Activated CD4-positive, alpha-beta T cell treated with anti-CD3 and anti-CD28 coated beads, Interleukin-2, amount 50 U/mL, for 24 hours (primary cell): ENCODE results near the gene PTCHD1.
A peak's percentile ranks its signal among the peaks of the same experiment; 100 is the strongest.

Experiments used
- DNase-seq, 2 donors: peaks; one replicate each; pipeline ENCODE4 v3.0.0-alpha.2; 2020; ENCODE audit warnings: low read depth in 1 of 2, low spot score in 1 of 2

Gene PTCHD1

DNA sequence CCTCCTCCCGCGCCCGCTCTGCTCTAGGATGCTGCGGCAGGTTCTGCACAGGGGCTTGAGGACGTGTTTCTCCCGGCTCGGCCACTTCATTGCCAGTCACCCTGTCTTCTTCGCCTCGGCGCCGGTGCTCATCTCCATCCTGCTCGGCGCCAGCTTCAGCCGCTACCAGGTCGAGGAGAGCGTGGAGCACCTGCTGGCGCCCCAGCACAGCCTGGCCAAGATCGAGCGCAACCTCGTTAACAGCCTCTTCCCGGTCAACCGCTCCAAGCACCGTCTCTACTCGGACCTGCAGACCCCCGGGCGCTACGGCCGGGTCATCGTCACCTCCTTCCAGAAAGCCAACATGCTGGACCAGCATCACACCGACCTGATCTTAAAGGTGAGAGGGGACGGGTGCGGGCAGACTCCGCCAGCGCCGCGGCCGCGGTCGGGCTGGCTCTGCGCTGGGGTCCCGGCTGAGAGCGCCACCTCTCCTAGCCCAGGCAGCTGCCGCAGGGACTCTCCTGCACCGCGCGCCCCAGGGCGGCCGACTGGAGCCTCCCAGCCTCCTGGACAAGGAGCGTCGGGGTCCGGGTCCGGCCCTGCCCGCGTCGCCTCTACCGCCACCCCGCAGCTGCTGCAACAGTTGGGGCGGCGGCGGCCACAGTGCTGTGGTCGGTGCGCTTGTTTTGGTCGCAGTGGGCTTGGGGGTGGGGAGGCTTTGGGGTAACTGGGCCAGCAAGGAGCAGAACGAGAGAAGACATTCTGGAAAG is at the start of gene PTCHD1:
TSS of gene PTCHD1 (plus strand) at position 2 of the 752 bp plus-strand sequence. CDS start at position 29, 27 bp downstream.
- DNase-seq, result no peak

GRCh38 chrX:23286731-23287130 is 47.9 kb upstream of the PTCHD1 start:
- DNase-seq, result no peak

- DNase-seq, result no peak
These were observed 47.4 kb upstream of the PTCHD1 start for GRCh38 chrX:23287191-23287725.

GRCh38 chrX:23292354-23292987 is 42.2 kb upstream of the PTCHD1 start:
- DNase-seq, result no peak

DNA sequence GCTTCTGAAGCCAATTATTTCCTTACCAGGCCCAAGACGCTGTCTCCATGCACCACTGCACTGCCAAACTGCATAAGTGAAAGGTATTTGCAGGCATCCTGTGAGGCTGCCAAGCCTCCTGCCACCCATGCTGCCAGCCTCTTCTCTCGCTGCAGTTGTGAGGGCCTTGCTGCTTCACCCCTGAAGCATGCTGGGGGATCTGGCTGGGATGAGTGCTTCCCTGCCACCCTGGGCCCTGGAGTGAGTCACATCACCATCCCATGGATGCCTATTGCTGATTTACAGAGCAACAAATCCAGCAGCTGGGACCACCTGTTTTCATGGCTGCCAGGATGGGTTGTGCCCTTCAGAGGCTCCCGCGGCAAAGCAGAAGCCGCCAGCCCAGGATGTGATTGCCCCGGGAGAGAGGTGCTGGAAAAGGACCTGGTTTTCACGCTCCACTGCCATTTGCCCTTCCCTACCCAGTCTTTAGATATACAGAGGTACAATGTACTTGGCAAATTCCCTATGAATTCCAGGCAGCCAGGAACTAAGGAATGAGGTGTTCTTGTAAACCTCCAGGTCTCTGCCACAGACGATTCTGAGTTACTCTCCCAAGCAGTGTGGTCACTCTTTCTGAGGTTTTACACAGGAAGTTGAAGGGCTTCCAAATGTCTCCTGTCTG is 41.5 kb upstream of the PTCHD1 start:
- no peak for DNase-seq

- DNase-seq, result no peak
These were observed 29.8 kb upstream of the PTCHD1 start for GRCh38 chrX:23304881-23305280.

- no peak for DNase-seq
These were observed 22.9 kb upstream of the PTCHD1 start for GRCh38 chrX:23311731-23312130.

- DNase-seq, result no peak
These were observed 22.5 kb upstream of the PTCHD1 start for GRCh38 chrX:23312136-23312535.

GRCh38 chrX:23317799-23318724 is 16.6 kb upstream of the PTCHD1 start:
- peak in 1 of 2 donors; percentile 10 for DNase-seq

DNA sequence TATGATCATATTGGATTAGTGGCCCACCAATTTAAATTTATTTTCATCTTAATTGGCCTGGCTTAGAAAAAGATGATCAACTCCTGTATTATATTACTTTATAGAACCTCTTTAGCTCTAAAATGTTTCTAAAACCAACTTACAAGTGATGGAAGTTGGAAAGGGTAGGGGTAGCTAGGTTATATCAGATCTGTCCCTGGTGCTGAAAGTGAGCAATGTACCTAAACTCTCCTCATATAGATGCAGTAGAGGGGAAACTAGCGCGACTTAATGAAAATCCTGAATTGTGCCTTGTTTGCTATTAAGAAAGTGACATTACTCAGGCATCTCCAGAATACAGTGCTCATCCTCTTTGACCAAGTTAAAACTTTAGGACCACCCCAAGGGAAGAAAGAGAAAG is 7.5 kb upstream of the PTCHD1 start:
- DNase-seq, result no peak

GRCh38 chrX:23331701-23332100 is 2.9 kb upstream of the PTCHD1 start:
- no peak for DNase-seq

- DNase-seq, result no peak
These were observed 2.4 kb upstream of the PTCHD1 start for GRCh38 chrX:23332101-23332887.

GRCh38 chrX:23332888-23333821 is 1.5 kb upstream of the PTCHD1 start:
- no peak for DNase-seq

DNA sequence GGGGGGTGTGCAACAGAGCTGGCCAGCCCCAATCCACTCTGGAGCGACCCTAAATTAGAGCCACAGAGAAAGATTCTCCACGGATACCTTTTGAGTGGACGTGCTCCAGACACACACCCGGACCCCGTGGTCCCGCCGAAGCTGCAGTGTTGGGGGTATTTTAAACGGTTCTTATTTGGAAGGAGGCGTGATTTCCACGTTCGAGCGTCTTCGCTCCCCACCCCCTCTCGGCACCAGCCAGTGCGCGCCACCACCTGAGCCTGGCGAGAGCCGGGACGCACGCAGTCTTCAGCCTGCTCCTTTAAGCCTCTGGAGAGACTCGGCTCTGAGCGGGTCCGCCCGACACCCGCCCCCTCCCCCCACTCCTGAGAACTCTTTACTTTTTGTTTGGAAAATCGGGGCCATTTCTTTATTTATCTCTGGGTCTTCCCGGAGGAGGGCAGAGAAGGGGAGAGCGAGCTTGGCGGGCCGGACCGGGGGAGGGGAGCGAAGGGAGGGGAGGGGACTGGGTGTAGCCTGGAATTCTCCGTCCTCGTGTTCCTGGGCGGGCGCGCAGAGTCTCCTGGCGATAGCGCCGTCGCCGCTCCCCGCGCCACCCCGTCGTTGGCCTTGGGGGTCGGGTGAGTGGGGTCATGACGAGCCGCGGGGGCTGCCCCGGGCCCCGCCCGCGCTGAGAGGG is 668 bp upstream of the PTCHD1 start:
- no peak for DNase-seq

DNA sequence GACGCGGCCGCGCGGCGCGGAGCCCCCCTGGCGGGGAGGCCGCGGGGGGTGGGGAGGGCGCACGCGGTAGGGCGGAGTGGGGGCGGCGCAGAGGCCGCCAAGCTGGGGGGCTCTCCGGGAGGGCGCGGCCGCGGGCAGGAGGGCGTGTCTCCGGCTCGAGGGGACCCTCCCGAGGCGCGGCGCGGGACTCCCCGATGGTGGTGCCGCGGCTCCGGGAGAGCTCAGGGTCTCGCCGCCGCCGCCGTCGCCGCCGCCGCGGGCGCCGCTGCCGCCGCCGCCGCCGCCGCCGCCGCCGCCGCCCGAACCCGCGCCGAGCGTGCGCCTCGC is 165 bp upstream of the PTCHD1 start:
- DNase-seq, result no peak

DNA sequence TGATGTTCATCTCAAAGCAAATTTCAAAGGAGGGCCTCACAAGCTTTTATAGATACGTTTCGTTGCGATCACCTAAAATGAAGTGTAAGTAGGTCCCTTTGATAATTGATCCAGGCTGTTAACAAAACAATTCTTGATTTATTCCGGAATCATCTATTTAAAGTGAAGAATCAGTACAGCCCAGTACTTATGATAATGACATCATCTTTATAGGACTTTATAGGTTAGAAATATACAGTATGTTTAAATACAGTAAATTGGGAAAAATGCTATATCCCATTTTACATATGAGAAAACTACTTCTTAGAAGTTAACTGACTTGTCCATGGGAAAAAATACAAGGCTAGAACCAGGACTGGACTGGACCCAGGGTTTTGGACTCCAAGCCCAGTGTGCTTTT is 3.7 kb downstream of the PTCHD1 start:
- DNase-seq, result no peak

DNA sequence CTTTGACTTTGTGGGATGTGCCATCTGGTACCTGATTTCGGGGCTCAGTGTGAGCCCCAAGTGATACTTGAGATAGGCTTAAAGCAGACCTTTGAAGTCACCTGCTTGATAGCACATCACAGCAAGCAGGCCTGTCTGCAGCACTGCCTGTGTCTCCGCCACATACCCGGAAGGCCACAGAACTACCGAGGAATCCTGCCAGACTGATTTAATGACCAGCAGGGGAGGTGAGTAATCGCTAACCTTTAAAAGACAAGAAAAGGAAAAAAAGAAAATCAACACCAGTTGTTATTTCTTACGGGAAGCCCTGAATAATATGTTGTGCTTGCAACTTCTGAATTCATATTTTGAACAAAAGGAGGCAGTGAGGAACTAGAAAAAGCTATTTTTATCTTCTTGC is 6.8 kb downstream of the PTCHD1 start:
- DNase-seq, result no peak

- no peak for DNase-seq
These were observed 9.7 kb downstream of the PTCHD1 start for GRCh38 chrX:23344238-23344903.
